Measurements from ENCODE around the gene ZNF784. TPM values are rescaled to one million over a fixed set of nuclear protein-coding genes. Genes with fewer than 3 reads are reported as not detected.

Gene ZNF784
- total and polyA plus RNA-seq, 9 of the 15 experiments (the other 6 are each of a cell fraction or from before 2014, with no cell fraction given), result 0.14 to 6.1 (median 2.1) TPM

- no peaks in the 10 kb centered on the region for H3K9me1 ChIP-seq (ENCODE audit: control insufficient read depth, insufficient read depth, low read length)
- H3K4me1 ChIP-seq (replicated peaks in 1 of 2; ENCODE audit: control insufficient read depth in 2 of 2, insufficient read depth in 2 of 2, low read length in 2 of 2), result peaks cover 6 to 28% of the 10 kb centered on the region in 2 experiments; a peak in 3 of 5 replicates
- CTCF ChIA-PET (ENCODE audit: low intra/inter-chr PET ratio), result no interaction called here
- no peak for DNase-seq (ENCODE audit: extremely low read depth in 1 of 4, low spot score in 3 of 4)
- H4K20me1 ChIP-seq (replicated peaks; ENCODE audit: control insufficient read depth, insufficient read depth, low read length), result no peaks in the 10 kb centered on the region
- no TSS peak for BruUV-seq (replicated peaks)
- POLR2A ChIA-PET, result no interaction called here
- H3K4me3 ChIP-seq, result no peak overlapping the region
- no peak for FAIRE-seq
- H3K9me3 ChIP-seq (replicated peaks; ENCODE audit: control insufficient read depth, insufficient read depth, low read depth, low read length), result peaks cover 3% of the 10 kb centered on the region; the same call in 1 of the 2 replicates
- H2AFZ ChIP-seq (ENCODE audit: low read depth, low read length), result no peak overlapping the region
- peaks cover 1% of the 10 kb centered on the region; the same call in 1 of the 3 replicates for H3K79me2 ChIP-seq (ENCODE audit: control insufficient read depth, insufficient read depth, low read length)
- H3K36me3 ChIP-seq (ENCODE audit: control insufficient read depth, insufficient read depth, low read length), result peaks cover 39% of the 10 kb centered on the region; the same call in 2 of the 3 replicates
- no peak overlapping the region for H3K4me2 ChIP-seq (ENCODE audit: insufficient read depth, low read length)
- 94% methylated on average over 22 of the region's 68 CpGs for WGBS (ENCODE audit: insufficient coverage, low coverage, missing lambda C conversion rate)
- in situ Hi-C loops (cut with MboI) (no loop called here), intact Hi-C loops (cut with micrococcal nuclease) (no loop called here)
- H3K27me3 ChIP-seq (ENCODE audit: control insufficient read depth in 2 of 2, insufficient read depth in 2 of 2, low read length in 2 of 2), result no peaks in the 10 kb centered on the region
- H3K27ac ChIP-seq (ENCODE audit: extremely low read depth, low read depth, low read length), result no peak overlapping the region
- no peak for ATAC-seq
- no peak overlapping the region for H3K9ac ChIP-seq (ENCODE audit: insufficient read depth in 1 of 2, low read depth in 2 of 2, low read length in 2 of 2)
- TF ChIP-seq ZNF766 (CRISPR knock-in tag; conservative IDR thresholded peaks at IDR 0.05) (no peak), VEZF1 (CRISPR knock-in tag; IDR thresholded peaks at IDR 0.05) (no peak), PURB (CRISPR knock-in tag; IDR thresholded peaks at IDR 0.05; ENCODE audit: low read depth) (no peak), PHB2 (IDR thresholded peaks at IDR 0.05; ENCODE audit: low read depth) (no peak), ZBTB40 (IDR thresholded peaks at IDR 0.05) (no peak), ZBTB40 (CRISPR knock-in tag; IDR thresholded peaks at IDR 0.05) (no peak), DDX20 (tag; IDR thresholded peaks at IDR 0.05; ENCODE audit: low read depth) (no peak), NRF1 (conservative IDR thresholded peaks at IDR 0.05 in 1 of 2, IDR thresholded peaks at IDR 0.05 in 1 of 2) (no peak), E2F6 (IDR thresholded peaks at IDR 0.05; ENCODE audit: borderline replicate concordance in 1 of 2, extremely low read depth in 1 of 2, insufficient read depth in 1 of 2, insufficient read length in 1 of 2, low read depth in 1 of 2, low read length in 1 of 2, poor library complexity in 1 of 2, severe bottlenecking in 1 of 2) (no peak)
Observed at GRCh38 chr19:55593096-55593772, 31.1 kb downstream of the ZNF784 start.

All from K562 (cell line).